A375 (cell line): ENCODE results near the gene CCDC106. TPM values are rescaled to one million over a fixed set of nuclear protein-coding genes. Genes with fewer than 3 reads are reported as not detected.

Experiments
- total RNA-seq: library from RNA; depleted of rRNA; stranded (reverse); fragments of >200 nt; shearing (Covaris generic); gene quantifications from 2 replicates; pipeline ENCODE4 v1.2.3, GENCODE V29; 2014; rRNA removed

Gene CCDC106
- total RNA-seq = 26.5 and 33.1 TPM in 2 replicates

GRCh38 chr19:55647732-55648584 is at the start of gene CCDC106:
CCDC106 (plus strand) TSS chr19:55648212; CDS start chr19:55649047, 835 bp downstream.

DNA sequence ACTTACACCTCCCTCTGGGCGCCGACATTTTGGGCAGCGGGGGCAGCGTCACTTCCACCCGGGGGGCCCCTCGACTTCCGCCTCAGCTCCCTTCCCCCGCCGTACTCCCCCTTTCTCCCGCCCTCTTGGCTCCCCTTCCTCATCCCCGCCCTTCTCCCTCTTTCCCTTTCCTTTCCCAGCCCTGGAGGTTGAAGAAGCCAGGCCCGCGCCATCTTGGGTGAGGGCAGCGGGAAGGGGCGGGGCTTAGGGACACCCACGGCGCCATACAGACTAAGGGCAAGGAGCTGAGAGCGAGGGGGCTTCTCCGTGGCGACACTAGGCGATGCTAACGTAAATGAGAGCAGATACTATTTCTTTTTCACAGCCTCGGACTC is 48.6 kb upstream of the CCDC106 start, which contains the start of gene FIZ1:
TSS of gene FIZ1 (minus strand) at position 50 of the 374 bp plus-strand sequence. CDS start 1,652 bp downstream, outside the sequence.

GRCh38 chr19:55599842-55600661 is 48.0 kb upstream of the CCDC106 start, which contains the start of gene ZNF524:
ZNF524 (plus strand) TSS chr19:55600288; CDS start chr19:55602113, 1,825 bp downstream.

GRCh38 chr19:55605637-55606470 is 42.2 kb upstream of the CCDC106 start, which contains the start of gene ZNF865:
ZNF865 (plus strand) TSS chr19:55605647; CDS start chr19:55613619, 7,972 bp downstream.

DNA sequence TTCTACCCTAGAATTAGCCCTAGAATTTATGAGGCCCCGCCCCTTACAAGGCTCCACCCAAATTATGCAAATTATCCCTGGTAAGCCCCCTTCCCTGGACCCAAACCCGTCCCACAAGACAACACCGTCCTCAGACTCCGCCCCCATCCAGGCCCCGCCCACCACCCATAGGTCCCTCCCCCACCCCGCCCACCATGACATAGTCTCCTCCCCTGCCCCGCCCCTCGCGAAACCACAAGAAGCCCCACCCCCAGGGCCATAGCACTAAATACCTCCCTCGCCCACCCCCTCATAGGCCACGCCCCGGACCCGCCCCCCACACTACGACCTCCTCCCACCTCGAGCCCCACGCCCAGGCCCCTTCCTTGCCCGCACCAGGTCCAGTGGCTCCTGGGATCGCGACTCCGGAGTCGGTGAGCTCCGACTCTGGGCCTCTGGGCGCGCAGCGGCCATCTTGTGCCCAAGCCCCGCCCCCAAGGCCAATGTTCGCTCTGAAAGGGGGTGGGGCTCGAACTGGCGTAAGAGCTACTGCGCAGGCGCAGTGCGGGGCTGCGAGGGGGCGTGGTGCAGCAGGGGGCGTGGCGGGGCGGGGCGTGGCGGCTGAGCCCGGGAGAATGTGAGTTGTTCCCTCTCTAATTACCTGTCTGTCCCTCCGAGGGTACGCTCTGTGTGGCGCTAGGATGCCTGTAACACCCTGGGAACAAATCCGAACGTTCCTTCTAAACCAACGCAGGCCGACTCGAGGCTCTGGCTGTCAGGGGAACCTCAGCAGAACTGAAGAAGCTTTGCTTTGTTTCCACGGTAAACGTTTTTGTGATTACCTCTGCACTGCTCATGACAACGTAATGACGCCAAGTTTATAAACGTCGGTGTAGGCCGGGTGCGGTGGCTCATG is 23.7 kb upstream of the CCDC106 start, which contains the start of gene ZNF784:
TSS of gene ZNF784 (minus strand) at position 458 of the 895 bp plus-strand sequence. CDS start at position 453, 5 bp downstream.

DNA sequence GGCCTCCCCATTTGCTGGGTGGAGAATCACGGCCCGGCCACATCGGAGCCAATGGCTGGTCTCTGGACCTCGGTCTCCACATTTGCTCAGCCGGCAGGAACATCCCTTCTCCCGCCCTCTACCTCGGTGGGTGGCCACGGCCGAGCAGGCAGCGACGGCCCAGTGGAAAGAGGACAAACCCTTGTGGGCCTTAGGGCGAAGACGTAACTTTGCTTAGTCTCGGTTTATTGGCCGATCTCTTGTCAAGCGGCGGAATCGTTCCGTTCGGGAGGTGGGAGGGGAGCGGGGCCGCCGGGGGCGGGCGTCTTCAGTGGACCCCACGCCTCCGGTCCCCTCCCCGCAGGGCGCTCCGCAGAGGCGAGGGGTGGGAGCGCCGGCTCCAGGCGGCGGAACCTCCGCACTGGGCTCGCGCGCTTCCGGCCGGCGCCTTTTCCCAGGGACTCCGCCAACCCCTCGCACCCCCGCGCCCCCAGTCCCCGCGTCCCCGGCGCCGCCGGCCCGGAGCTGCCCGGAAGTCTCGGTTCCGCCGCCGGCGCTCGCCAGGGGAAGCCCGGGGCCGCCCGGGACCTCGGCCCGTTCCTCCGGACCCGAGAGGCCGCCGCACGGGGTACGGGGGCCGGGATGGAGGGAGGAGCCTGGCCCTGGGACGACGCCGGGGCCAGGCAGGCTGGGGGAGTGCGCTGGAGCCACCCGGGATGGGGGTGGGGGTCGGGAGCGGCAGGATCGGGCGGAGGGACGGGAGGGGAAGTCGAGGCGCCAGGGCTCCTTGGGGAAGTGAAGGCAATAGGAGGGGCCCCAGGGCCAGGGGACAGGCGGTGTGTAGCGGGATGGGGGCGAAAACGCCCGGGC is 7.2 kb upstream of the CCDC106 start, which contains the start of gene ZNF580:
TSS of gene ZNF580 (plus strand) at position 426 of the 849 bp plus-strand sequence. CDS start 1,507 bp downstream, outside the sequence.

GRCh38 chr19:55643003-55643886 is 4.8 kb upstream of the CCDC106 start, which contains the start of gene ZNF581:
ZNF581 (plus strand) TSS chr19:55643649; CDS start chr19:55644572, 923 bp downstream.

GRCh38 chr19:55654868-55655647 is 7.0 kb downstream of the CCDC106 start, which contains the start of gene U2AF2:
U2AF2 (plus strand) TSS chr19:55655035; CDS start chr19:55655105, 70 bp downstream.

DNA sequence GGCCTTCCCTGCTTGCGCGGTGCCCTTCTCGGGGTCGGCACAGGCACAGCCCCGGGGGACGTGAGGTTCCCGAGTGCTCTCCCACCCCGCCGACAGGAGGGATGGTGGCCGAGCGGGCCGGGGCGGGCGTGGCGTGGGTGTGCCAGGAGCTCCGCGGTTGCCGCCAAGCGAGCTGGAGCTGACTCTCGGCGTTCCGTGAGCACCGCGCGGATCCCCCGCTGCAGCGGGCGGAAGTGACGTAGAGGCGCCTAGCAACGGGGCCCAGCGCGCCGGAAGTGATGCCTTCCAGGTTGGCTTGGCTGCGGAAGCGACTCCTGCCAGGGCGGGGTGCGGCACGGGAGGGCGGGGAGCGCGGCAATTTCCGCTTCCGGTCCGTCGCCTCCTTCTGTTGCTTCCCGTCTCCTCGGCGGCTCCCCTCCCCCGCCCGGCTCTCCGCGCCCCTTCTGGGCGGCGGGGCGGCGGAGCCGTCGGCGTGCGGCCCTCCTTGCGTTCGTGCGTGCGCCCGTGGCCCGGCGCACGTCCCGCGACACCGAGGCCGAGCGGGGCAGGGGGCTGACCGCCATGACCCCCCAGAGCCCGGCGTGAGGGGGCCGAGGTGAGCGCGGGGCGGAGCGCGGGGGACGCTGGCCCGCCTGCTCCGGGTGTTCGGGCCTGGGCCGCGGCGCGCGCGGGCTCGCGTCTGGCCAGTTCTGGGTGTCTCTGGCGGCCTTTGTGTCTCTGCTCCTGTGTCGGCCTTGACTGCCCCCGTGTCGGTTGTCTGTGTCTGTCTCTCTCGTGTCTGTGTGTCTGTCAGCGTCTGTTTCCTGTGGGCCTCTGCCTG is 27.0 kb downstream of the CCDC106 start, which contains the start of gene EPN1:
TSS of gene EPN1 (plus strand) at position 386 of the 820 bp plus-strand sequence. CDS start 3,402 bp downstream, outside the sequence.

Other genes with a start within 250 kb of the CCDC106 start
- gene UBE2S, start 240.4 kb upstream of the CCDC106 start, total RNA-seq = 1,207 and 1,551 TPM in 2 replicates
- gene SHISA7, start 204.9 kb upstream of the CCDC106 start, total RNA-seq = 0.03 TPM in 1 of 2 replicates, not detected in the other
- 54.6 and 60.8 TPM in 2 replicates for gene ISOC2, start 186.6 kb upstream of the CCDC106 start, total RNA-seq
- not detected in 2 replicates for gene C19orf85, start 183.5 kb upstream of the CCDC106 start, total RNA-seq
- 6.7 and 6.9 TPM in 2 replicates for gene ZNF628, start 171.6 kb upstream of the CCDC106 start, total RNA-seq
- gene NAT14, start 163.0 kb upstream of the CCDC106 start, total RNA-seq = 39.9 and 45.6 TPM in 2 replicates
- 0.53 and 0.93 TPM in 2 replicates for gene SSC5D, start 159.8 kb upstream of the CCDC106 start, total RNA-seq
- not detected in 2 replicates for gene SBK2, start 111.1 kb upstream of the CCDC106 start, total RNA-seq
- gene SBK3, start 102.7 kb upstream of the CCDC106 start, total RNA-seq = 0.11 TPM in 1 of 2 replicates, not detected in the other
- gene ZNF579, start 67.4 kb upstream of the CCDC106 start, total RNA-seq = 5.2 and 5.4 TPM in 2 replicates
- gene FIZ1, start 48.7 kb upstream of the CCDC106 start, total RNA-seq = 9.3 and 10.3 TPM in 2 replicates
- 8.6 and 12.3 TPM in 2 replicates for gene ZNF524, start 47.9 kb upstream of the CCDC106 start, total RNA-seq
- gene ZNF865, start 42.6 kb upstream of the CCDC106 start, total RNA-seq = 2.7 and 3.7 TPM in 2 replicates
- 5.2 and 6.1 TPM in 2 replicates for gene ZNF784, start 23.6 kb upstream of the CCDC106 start, total RNA-seq
- 15.3 and 22.6 TPM in 2 replicates for gene ZNF580, start 7.2 kb upstream of the CCDC106 start, total RNA-seq
- 28.6 and 29.3 TPM in 2 replicates for gene ZNF581, start 4.6 kb upstream of the CCDC106 start, total RNA-seq
- 291 and 325 TPM in 2 replicates for gene U2AF2, start 6.8 kb downstream of the CCDC106 start, total RNA-seq
- gene EPN1, start 27.0 kb downstream of the CCDC106 start, total RNA-seq = 79.8 and 91.3 TPM in 2 replicates
- not detected in 2 replicates for gene NLRP9, start 90.2 kb downstream of the CCDC106 start, total RNA-seq
- gene RFPL4A, start 110.9 kb downstream of the CCDC106 start, total RNA-seq = 1.0 and 2.7 TPM in 2 replicates
- gene RFPL4AL1, start 120.9 kb downstream of the CCDC106 start, total RNA-seq = 0.37 TPM in 1 of 2 replicates, not detected in the other
- gene NLRP11, start 183.8 kb downstream of the CCDC106 start, total RNA-seq = 0.75 and 1.3 TPM in 2 replicates
- 0.11 TPM in 1 of 2 replicates, not detected in the other for gene NLRP4, start 188.3 kb downstream of the CCDC106 start, total RNA-seq